A549 (cell line): ENCODE measurements around the gene ZC3H4.

Experiments
- ESRRA ChIP-seq: fragments of 150-350 bp; IDR thresholded peaks from 2 replicates; pipeline ENCODE4 v1.6.1; 2014; ENCODE audit warnings: mild to moderate bottlenecking, low read length, borderline replicate concordance
- POLR2A ChIP-seq: IDR thresholded peaks from 2 replicates; pipeline ENCODE4 v1.6.1; 2012; ENCODE audit warnings: mild to moderate bottlenecking, low read length
- RAD21 ChIP-seq, 2 experiments: fragments of >200 bp in 1 of 2; sonication (Bioruptor Twin) in 1 of 2; formaldehyde crosslinking in 1 of 2; IDR thresholded peaks in 1 of 2; conservative IDR thresholded peaks in 1 of 2; 2 replicates in 1 of 2; 3 replicates in 1 of 2; pipeline ENCODE4 v1.6.1; 2012 to 2018; ENCODE audit warnings: inconsistent platforms in 1 of 2
- REST ChIP-seq: fragments of 200-600 bp; sonication (generic); IDR thresholded peaks from 2 replicates; pipeline ENCODE4 v1.6.1; 2016; ENCODE audit warnings: antibody characterized with exemption, mild to moderate bottlenecking, moderate library complexity
- RFX5 ChIP-seq: fragments of 450-650 bp; IDR thresholded peaks from 2 replicates; pipeline ENCODE4 v1.7.1; 2014; ENCODE audit warnings: antibody characterized with exemption, mild to moderate bottlenecking, moderate library complexity
- TFCP2L1 ChIP-seq: fragments of 250-450 bp; sonication (Bioruptor Pico); IDR thresholded peaks from 2 replicates; pipeline ENCODE4 v1.5.0; 2021; ENCODE audit warnings: mild to moderate bottlenecking
- TF ChIP-seq, protein P1 (sequence below): fragments of >200 bp; sonication (Bioruptor Twin); formaldehyde crosslinking; IDR thresholded peaks from 3 replicates; pipeline ENCODE4 v1.5.1; 2016

DNA sequence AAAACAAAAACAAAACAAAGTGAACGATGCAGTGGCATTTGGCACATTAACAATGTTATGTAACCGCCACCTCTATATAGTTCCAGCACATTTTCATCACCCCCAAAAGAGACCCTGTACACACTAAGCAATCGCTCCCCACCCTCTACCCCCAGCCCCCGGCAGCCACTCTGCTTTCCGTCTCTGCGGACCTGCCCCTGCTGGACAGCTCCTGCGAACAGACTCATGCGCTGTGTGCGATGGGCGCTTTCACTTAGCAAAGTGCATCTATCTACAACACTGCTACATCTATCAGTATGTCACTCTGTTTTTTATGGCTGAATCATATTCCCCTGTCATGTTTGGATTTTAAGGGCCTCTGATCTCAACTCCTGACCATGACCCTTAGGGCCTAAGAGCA is 40.0 kb downstream of the ZC3H4 start:
- TF ChIP-seq TFCP2L1 (CRISPR knock-in tag) (no peak), ESRRA (no peak), REST (no peak), RAD21 (conservative IDR thresholded peaks at IDR 0.05 in 1 of 2, IDR thresholded peaks at IDR 0.05 in 1 of 2) (no peak), RFX5 (no peak), POLR2A (no peak)
- TF ChIP-seq, protein P1, sequence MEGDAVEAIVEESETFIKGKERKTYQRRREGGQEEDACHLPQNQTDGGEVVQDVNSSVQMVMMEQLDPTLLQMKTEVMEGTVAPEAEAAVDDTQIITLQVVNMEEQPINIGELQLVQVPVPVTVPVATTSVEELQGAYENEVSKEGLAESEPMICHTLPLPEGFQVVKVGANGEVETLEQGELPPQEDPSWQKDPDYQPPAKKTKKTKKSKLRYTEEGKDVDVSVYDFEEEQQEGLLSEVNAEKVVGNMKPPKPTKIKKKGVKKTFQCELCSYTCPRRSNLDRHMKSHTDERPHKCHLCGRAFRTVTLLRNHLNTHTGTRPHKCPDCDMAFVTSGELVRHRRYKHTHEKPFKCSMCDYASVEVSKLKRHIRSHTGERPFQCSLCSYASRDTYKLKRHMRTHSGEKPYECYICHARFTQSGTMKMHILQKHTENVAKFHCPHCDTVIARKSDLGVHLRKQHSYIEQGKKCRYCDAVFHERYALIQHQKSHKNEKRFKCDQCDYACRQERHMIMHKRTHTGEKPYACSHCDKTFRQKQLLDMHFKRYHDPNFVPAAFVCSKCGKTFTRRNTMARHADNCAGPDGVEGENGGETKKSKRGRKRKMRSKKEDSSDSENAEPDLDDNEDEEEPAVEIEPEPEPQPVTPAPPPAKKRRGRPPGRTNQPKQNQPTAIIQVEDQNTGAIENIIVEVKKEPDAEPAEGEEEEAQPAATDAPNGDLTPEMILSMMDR: no peak
